NCI-H526 treated with DMSO at 0.1 percent for 48 hours (cell line): ENCODE measurements around the gene LAMB2.

ENCODE experiments used
- DNase-seq: peaks from one replicate; lab custom pipeline; 2025; lab: John Stamatoyannopoulos, UW

LAMB2 gene

GRCh38 chr3:49132437-49133225, at the start of gene LAMB2:
LAMB2 (minus strand) TSS chr3:49133050; CDS start chr3:49132867, 183 bp downstream.
- DNase-seq: peak; percentile 44

GRCh38 chr3:49181351-49181750, 48.5 kb upstream of the LAMB2 start:
- DNase-seq: no peak

- DNase-seq: no peak
These were observed 47.3 kb upstream of the LAMB2 start for GRCh38 chr3:49180116-49180515.

GRCh38 chr3:49177073-49177472, 44.2 kb upstream of the LAMB2 start:
- DNase-seq: no peak

GRCh38 chr3:49175530-49175929, 42.7 kb upstream of the LAMB2 start:
- no peak for DNase-seq

GRCh38 chr3:49174397-49174985, 41.6 kb upstream of the LAMB2 start:
- DNase-seq: no peak

GRCh38 chr3:49173792-49174170, 40.9 kb upstream of the LAMB2 start:
- DNase-seq: no peak

GRCh38 chr3:49173116-49173791, 40.4 kb upstream of the LAMB2 start:
- no peak for DNase-seq

- no peak for DNase-seq
These were observed 39.7 kb upstream of the LAMB2 start for GRCh38 chr3:49172551-49173041.

GRCh38 chr3:49171775-49172500, 39.1 kb upstream of the LAMB2 start:
- DNase-seq: no peak

GRCh38 chr3:49171119-49171774, 38.4 kb upstream of the LAMB2 start, which contains the start of gene KLHDC8B:
KLHDC8B (plus strand) TSS chr3:49171598; CDS start chr3:49172770, 1,172 bp downstream.
- peak; percentile 77 for DNase-seq

GRCh38 chr3:49170744-49171118, 37.9 kb upstream of the LAMB2 start:
- no peak for DNase-seq

GRCh38 chr3:49166752-49167556, 34.1 kb upstream of the LAMB2 start:
- no peak for DNase-seq

GRCh38 chr3:49165771-49166751, 33.2 kb upstream of the LAMB2 start, which contains the start of gene CCDC71:
CCDC71 (minus strand) TSS chr3:49166331; CDS start chr3:49164208, 2,123 bp downstream.
- peak; percentile 23 for DNase-seq

GRCh38 chr3:49164983-49165720, 32.3 kb upstream of the LAMB2 start:
- no peak for DNase-seq

- DNase-seq: no peak
These were observed 30.8 kb upstream of the LAMB2 start for GRCh38 chr3:49163609-49164008.

GRCh38 chr3:49162751-49163419, 30.0 kb upstream of the LAMB2 start:
- no peak for DNase-seq
